HG02885 (cell line): ENCODE measurements around the gene NMT1.

Experiments
- ATAC-seq: cut with Tn5 transposase; IDR thresholded peaks from one replicate; pipeline ENCODE4 v1.9.1; 2021; ENCODE audit warnings: mild to moderate bottlenecking; ENCODE audit not compliant: unreplicated experiment, poor library complexity

The NMT1 gene

GRCh38 chr17:45102856-45103255 is 41.7 kb downstream of the NMT1 start:
- ATAC-seq, result no peak

- no peak for ATAC-seq
Observed at GRCh38 chr17:45103269-45103795, 42.2 kb downstream of the NMT1 start.

GRCh38 chr17:45104029-45104428 is 42.9 kb downstream of the NMT1 start:
- ATAC-seq, result no peak

DNA sequence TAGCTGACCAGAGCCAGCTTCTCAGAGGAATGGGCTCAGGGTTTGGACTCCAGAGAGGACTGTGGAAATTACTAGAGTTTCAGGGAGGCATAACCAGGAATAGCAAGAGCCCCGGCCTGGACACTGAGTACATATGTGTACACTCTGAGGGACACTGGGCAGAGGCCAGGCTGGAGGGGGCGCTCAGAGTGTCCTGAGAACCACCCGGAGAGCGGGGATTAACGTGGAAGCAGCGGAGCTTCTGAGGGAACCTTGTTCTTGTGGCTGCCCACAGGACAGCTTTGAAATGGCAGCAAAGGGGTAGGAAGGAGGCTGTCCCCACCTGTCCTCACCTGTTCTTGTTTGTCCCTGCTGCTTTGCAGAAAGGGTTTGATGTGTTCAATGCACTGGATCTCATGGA is 43.4 kb downstream of the NMT1 start:
- no peak for ATAC-seq

GRCh38 chr17:45104907-45105624 is 43.9 kb downstream of the NMT1 start:
- ATAC-seq, result no peak

DNA sequence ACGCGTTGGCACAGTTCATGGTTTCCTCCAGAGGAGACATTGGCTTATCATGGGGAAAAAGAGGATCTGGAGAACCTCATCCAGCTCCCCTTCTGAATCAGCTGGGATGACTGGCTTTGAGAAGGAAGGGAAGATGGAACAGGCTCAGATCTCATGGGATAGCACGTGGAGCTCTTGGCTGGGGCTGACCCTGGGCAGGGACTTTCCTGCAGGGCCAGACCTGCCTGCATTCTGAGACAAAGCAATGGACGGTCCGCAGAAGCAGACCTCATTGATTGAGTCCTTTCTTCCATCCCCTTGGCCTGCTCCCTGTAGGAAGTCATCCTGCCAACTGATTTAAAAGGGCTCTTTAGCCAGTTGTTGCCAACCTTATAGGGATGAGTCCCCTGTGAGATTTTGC is 45.0 kb downstream of the NMT1 start:
- ATAC-seq, result no peak

DNA sequence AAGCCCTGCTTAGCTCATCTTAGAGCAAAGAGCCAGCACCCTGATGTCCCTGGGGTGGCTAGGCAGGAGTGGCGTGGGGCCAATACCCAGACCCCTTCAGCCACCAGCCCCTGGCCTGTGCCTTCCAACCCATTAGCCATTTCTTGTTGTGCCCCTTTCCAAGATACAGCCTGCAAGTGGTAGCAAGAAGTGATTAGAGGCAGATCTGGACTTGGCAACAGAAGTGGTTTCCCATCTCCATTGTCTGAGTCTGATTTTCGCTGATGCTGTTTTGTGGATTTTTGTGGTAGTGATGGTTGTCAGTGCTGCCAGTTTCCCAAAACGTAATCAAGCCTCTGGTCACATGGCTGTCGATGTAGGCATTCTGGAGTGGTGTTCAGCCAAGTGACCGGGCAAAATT is 45.5 kb downstream of the NMT1 start:
- ATAC-seq, result no peak

DNA sequence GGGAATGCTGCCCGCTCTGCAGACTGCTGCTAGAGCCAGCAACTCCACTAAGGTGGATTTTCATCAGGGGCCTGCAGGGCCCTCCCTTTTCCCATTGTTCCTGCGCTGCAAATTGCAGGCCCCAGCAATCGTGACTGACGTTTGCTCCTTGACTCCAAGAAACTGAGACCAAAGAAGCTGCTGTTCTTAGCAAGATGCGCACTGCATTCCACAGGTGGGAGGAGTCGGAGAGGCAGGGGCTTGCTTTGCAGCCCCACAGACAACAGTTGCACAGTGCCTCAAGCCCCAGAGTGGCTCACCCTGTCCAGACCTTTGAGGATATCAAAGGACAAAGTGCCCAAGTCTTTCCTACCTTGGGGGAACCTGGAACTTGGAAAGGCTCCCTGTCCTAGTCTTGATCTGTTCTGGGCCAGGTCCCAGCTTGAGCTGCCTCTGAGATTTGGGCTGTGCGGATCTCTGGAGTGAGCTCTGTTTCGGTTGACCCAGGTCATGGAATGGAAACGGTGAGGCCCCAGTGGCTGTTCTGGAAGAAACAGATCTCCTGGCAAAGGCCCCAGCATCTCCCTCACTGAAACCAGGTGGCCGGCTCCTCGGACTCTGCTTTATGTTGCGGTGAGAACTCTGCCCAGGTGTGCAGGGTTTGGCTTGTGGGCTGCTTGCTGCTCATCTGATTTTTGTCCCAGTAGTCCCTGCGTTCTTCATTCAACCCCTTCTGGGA is 46.3 kb downstream of the NMT1 start:
- ATAC-seq, result no peak

- ATAC-seq, result no peak
Observed at GRCh38 chr17:45108051-45108450, 46.9 kb downstream of the NMT1 start.

- ATAC-seq, result no peak
Observed at GRCh38 chr17:45108595-45109521, 47.7 kb downstream of the NMT1 start.

DNA sequence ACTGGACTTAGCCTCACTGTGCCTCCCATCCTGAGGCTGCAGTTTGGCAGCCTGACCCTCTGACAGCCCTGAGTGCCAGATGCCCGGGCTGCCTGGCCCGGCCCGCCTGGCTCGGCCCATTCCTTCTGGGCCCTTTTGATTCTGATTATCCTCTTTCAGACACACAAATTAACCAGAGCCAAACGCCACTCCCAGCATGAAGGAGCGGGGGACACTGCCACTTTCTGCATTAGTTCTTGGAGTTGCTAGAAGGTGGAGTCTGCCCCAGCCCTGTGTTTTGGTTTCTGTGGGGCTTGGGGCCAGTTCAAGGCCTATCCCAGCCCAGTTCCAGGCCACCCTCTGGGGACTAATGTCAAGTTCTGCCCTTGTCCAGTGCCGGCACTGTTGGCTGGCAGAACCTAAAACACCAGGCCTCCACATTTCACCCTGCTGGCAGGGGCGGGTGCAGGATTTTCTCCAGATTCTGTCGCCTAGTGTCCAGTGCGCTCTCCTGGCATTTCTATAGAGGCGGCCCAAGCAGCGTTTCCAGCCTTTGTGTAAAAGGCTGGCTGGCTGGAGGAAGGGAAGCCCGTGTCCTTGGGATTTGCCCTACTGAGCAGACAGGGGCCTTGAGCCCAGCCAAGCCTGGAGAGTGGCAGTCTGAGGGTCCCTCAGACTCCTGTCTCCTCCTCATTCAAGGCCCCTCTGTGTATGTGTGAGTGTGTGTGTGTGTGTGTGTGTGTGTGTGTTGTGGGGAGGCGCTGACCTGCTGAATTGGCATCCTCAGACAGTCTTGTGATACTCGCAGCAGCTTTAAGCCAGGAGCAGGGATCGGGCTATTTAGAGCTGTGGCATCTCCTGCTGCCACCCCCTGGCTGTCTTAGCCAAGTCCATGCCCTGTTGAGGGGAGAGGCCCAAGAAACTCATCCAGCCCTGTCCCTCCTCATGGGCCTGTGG is 49.8 kb downstream of the NMT1 start:
- no peak for ATAC-seq

DNA sequence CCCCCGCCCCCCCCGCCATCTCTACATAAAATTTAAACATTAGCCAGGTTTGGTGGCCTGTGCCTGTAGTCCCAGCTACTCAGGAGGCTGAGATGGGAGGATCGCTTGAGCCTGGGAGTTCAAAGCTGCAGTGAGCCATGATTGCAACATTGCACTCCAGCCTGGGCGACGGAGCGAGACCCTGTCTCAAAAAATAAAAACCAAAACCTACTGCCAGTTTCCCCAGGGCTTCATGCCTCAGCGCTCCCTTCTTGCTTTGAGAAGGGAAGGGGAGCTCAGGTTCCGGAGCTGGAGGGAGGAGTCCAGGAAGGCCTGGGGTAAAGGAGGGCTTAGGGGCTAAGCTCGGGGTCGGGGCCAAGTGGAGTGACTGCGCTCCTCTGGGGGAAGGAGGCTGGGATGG is 50.7 kb downstream of the NMT1 start:
- ATAC-seq, result no peak

GRCh38 chr17:45112559-45113423 is 51.7 kb downstream of the NMT1 start:
- ATAC-seq, result no peak

DNA sequence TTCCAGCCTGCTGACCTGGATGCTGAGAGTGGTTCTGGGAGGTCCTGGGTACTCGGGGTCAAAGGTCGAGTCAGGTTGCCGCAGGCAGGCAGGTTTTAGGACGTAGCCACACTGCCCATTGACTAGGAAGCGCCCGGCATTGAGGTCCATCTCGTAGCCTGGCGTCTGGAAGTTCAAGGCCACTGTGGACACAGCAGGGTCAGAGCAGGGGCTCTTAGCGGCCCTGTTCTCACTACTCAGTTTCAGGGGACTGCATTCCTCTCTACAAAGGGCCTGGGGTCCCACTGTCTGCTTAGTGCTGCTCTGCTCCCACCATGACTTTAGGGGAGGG is 52.3 kb downstream of the NMT1 start:
- ATAC-seq, result no peak

- ATAC-seq, result no peak
Observed at GRCh38 chr17:45114117-45114932, 53.2 kb downstream of the NMT1 start.

GRCh38 chr17:45115015-45115625 is 54.0 kb downstream of the NMT1 start:
- ATAC-seq, result no peak

DNA sequence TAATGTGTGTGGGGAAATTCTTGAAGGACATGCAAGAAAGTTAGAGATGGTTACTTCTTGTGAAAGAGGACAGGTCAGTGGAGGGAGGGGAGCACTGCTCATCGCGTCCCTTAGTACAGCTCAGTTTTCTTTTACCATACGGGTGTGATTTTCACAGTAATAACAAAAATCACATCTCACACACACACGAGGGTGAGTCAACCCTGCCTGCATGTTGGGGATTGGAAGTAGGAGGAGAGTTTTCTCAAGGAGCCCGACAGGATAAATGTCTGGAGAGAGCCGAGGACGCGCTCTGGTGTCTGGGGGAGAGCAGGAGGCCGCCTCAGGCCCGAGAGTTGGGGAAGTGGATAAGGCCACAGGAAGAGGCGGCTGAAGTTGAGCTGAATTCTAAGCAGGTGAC is 54.8 kb downstream of the NMT1 start:
- no peak for ATAC-seq
